ENCODE data around the gene CFAP99. TPM values are rescaled to one million over a fixed set of nuclear protein-coding genes. Genes with fewer than 3 reads are reported as not detected.

Gene CFAP99
- total RNA-seq, 2 donors from 2014 or later, result not detected

DNA sequence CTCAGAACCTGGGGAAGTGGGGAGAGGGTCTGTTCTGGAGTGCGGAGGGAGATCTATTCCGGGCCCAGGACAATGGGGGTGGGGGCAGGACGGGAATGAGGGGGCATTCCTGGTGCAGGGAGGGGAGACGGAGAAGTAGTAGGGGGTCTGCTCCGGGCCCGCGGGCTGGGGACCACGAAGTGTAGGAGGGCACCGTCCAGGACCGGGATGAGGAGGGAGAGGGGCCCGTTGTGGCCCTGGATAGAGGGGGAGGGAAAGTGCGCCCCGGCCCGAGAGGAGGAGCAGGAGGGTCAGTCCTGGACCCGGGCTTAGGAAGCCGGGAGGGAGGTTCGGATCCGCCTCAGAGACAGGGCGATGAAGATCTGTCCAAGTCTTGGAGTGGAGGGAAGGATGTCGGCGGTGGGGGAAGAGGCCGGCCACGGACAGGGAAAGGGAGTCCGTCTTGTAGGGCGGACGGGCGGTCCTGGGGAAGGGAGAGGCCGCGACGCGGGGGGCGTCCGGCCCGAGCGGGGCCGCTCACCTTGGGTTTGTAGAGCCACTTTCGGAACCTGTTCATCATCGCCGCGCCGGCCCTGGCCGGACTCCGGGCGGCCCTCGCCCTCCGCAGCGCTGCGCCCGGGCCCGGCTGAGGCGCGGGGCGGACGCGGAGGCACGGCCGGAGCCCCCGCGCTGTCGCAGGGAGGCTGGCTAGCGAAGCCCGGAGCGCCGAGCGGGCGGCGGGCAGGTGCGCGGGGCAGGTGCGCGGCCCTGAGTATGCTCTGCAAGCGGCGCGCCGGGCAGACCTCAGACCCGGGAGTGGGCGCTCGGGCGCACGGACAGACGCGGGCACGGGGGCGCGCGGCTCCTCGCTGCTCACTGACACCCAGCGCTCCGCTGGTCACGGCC, 748 bp upstream of the CFAP99 start, which contains the start of gene ZFYVE28:
Gene ZFYVE28, minus strand, starts transcription at position 881 of the 885 bp plus-strand sequence. Its CDS starts 322 bp downstream, at position 559.
- H3K4me3 Mint-ChIP-seq, result peak within 1 kb of the TSS; percentile 54
- peak; percentile 75 for DNase-seq
- peaks cover 23% of the 10 kb centered on the region for H3K4me1 Mint-ChIP-seq

GRCh38 chr4:2419814-2420213, 1.1 kb downstream of the CFAP99 start:
- no peaks in the 10 kb centered on the region for H3K36me3 ChIP-seq (ENCODE audit: control insufficient read depth, insufficient read depth, low read length)
- no peak for DNase-seq
- peaks cover 70% of the 10 kb centered on the region for H3K27me3 Mint-ChIP-seq (ENCODE audit: insufficient read depth)
- H3K9me3 Mint-ChIP-seq, result no peaks in the 10 kb centered on the region
- no peaks in the 10 kb centered on the region for H3K9me3 ChIP-seq (ENCODE audit: control insufficient read depth, low read length)
- H3K36me3 Mint-ChIP-seq (ENCODE audit: low read depth), result no peaks in the 10 kb centered on the region
- H3K27me3 ChIP-seq (ENCODE audit: control insufficient read depth, insufficient read depth, low read length, poor library complexity, severe bottlenecking), result peaks cover 73% of the 10 kb centered on the region
- no peak overlapping the region for H3K9ac ChIP-seq (ENCODE audit: extremely low read depth, low read length, poor library complexity, severe bottlenecking)
- H3K4me3 ChIP-seq (ENCODE audit: low read length), result no peak overlapping the region
- peaks cover 5% of the 10 kb centered on the region for H3K4me1 ChIP-seq (ENCODE audit: control insufficient read depth, insufficient read depth, low read length)
- peaks cover 10% of the 10 kb centered on the region for H3K4me1 Mint-ChIP-seq
- H3K27ac ChIP-seq (ENCODE audit: low read depth, low read length), result no peak overlapping the region
- H3K4me3 Mint-ChIP-seq, result no peak overlapping the region
- WGBS, 2 experiments (ENCODE audit: insufficient coverage in 1 of 2, insufficient read length in 1 of 2), result 73 to 82% methylated on average over 8 to 9 of the region's 9 CpGs
- no peak overlapping the region for H3K27ac Mint-ChIP-seq
- TF ChIP-seq, protein P1, sequence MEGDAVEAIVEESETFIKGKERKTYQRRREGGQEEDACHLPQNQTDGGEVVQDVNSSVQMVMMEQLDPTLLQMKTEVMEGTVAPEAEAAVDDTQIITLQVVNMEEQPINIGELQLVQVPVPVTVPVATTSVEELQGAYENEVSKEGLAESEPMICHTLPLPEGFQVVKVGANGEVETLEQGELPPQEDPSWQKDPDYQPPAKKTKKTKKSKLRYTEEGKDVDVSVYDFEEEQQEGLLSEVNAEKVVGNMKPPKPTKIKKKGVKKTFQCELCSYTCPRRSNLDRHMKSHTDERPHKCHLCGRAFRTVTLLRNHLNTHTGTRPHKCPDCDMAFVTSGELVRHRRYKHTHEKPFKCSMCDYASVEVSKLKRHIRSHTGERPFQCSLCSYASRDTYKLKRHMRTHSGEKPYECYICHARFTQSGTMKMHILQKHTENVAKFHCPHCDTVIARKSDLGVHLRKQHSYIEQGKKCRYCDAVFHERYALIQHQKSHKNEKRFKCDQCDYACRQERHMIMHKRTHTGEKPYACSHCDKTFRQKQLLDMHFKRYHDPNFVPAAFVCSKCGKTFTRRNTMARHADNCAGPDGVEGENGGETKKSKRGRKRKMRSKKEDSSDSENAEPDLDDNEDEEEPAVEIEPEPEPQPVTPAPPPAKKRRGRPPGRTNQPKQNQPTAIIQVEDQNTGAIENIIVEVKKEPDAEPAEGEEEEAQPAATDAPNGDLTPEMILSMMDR (conservative IDR thresholded peaks at IDR 0.05), result no peak

More for the DNA sequence above, 748 bp upstream of the CFAP99 start, which contains the start of gene ZFYVE28:
- Mint-ChIP-seq H3K27ac (no peak within 1 kb of the TSS), H3K9me3 (no peaks in the 10 kb centered on the region), H3K36me3 (ENCODE audit: low read depth) (no peaks in the 10 kb centered on the region), H3K27me3 (ENCODE audit: insufficient read depth) (peaks cover 87% of the 10 kb centered on the region)
- Histone ChIP-seq H3K9ac (ENCODE audit: extremely low read depth, low read length, poor library complexity, severe bottlenecking) (peak within 1 kb of the TSS; percentile 51), H3K36me3 (ENCODE audit: control insufficient read depth, insufficient read depth, low read length) (no peaks in the 10 kb centered on the region), H3K27me3 (ENCODE audit: control insufficient read depth, insufficient read depth, low read length, poor library complexity, severe bottlenecking) (peaks cover 83% of the 10 kb centered on the region), H3K4me1 (ENCODE audit: control insufficient read depth, insufficient read depth, low read length) (peaks cover 5% of the 10 kb centered on the region), H3K27ac (ENCODE audit: low read depth, low read length) (no peak within 1 kb of the TSS), H3K9me3 (ENCODE audit: control insufficient read depth, low read length) (no peaks in the 10 kb centered on the region), H3K4me3 (ENCODE audit: low read length) (peak within 1 kb of the TSS; percentile 79)
- TF ChIP-seq, protein P1 (conservative IDR thresholded peaks at IDR 0.05), result no peak
- WGBS, 2 experiments (ENCODE audit: insufficient coverage in 1 of 2, insufficient read length in 1 of 2), result 1% methylated on average over 38 to 90 of the region's 90 CpGs

DNA sequence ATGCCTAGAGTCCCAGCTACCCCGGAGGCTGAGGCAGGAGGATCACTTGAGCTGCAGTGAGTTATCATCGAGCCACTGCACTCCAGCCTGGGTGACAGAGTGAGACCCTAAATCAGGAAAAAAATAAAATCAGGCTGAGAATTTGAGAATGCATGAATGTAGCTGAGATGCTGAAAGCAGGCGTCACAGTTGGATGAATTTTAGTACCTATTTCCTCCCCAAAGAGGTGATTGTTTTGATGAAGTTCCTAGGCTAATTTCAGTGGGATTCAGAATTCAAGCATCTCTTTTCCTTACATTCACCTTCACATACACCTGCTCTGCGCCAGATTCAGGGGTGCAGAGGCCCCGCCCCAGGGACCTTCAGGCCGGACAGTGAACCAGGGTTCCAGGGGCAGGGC, 3.2 kb downstream of the CFAP99 start:
- TF ChIP-seq, protein P1 (conservative IDR thresholded peaks at IDR 0.05), result no peak
- H3K36me3 Mint-ChIP-seq (ENCODE audit: low read depth), result no peaks in the 10 kb centered on the region
- no peak overlapping the region for H3K27ac Mint-ChIP-seq
- Histone ChIP-seq H3K36me3 (ENCODE audit: control insufficient read depth, insufficient read depth, low read length) (no peaks in the 10 kb centered on the region), H3K27me3 (ENCODE audit: control insufficient read depth, insufficient read depth, low read length, poor library complexity, severe bottlenecking) (peaks cover 52% of the 10 kb centered on the region), H3K9me3 (ENCODE audit: control insufficient read depth, low read length) (no peaks in the 10 kb centered on the region), H3K4me3 (ENCODE audit: low read length) (no peak overlapping the region), H3K9ac (ENCODE audit: extremely low read depth, low read length, poor library complexity, severe bottlenecking) (no peak overlapping the region), H3K27ac (ENCODE audit: low read depth, low read length) (no peak overlapping the region), H3K4me1 (ENCODE audit: control insufficient read depth, insufficient read depth, low read length) (peaks cover 5% of the 10 kb centered on the region)
- no peak overlapping the region for H3K4me3 Mint-ChIP-seq
- WGBS, 2 experiments (ENCODE audit: insufficient coverage in 1 of 2, insufficient read length in 1 of 2), result 85 to 86% methylated on average over 4 to 6 of the region's 6 CpGs
- H3K27me3 Mint-ChIP-seq (ENCODE audit: insufficient read depth), result peaks cover 49% of the 10 kb centered on the region
- DNase-seq, result no peak
- no peaks in the 10 kb centered on the region for H3K9me3 Mint-ChIP-seq
- H3K4me1 Mint-ChIP-seq, result peaks cover 4% of the 10 kb centered on the region
